Glutamatergic neuron (in vitro differentiated cells): ENCODE results near the gene PRAMEF4. TPM values are rescaled to one million over a fixed set of nuclear protein-coding genes. Genes with fewer than 3 reads are reported as not detected.
"Not testable (repeated sequence)": the region's sequence is repeated elsewhere in the genome, so short reads cannot be mapped to it uniquely, and the experiment has no call there.

Source experiments
- DNase-seq: peaks from one replicate; pipeline ENCODE4 v3.0.0; 2022
- H3K27ac Mint-ChIP-seq: one replicate; pipeline ENCODE4 v1.8.0; 2020; ENCODE audit warnings: mild to moderate bottlenecking, mixed read lengths, inconsistent platforms; ENCODE audit not compliant: unreplicated experiment
- H3K27me3 Mint-ChIP-seq: one replicate; pipeline ENCODE4 v1.8.0; 2020; ENCODE audit warnings: mild to moderate bottlenecking, moderate library complexity, mixed read lengths, inconsistent platforms; ENCODE audit not compliant: unreplicated experiment
- H3K36me3 Mint-ChIP-seq: one replicate; pipeline ENCODE4 v1.8.0; 2020; ENCODE audit warnings: mild to moderate bottlenecking, mixed read lengths, inconsistent platforms; ENCODE audit not compliant: unreplicated experiment
- H3K4me1 Mint-ChIP-seq: one replicate; pipeline ENCODE4 v1.8.0; 2020; ENCODE audit warnings: mild to moderate bottlenecking, low read depth, mixed read lengths, inconsistent platforms; ENCODE audit not compliant: unreplicated experiment
- H3K4me3 Mint-ChIP-seq: one replicate; pipeline ENCODE4 v1.8.0; 2020; ENCODE audit warnings: mild to moderate bottlenecking, mixed read lengths, inconsistent platforms; ENCODE audit not compliant: unreplicated experiment
- H3K9me3 Mint-ChIP-seq: one replicate; pipeline ENCODE4 v1.8.0; 2020; ENCODE audit warnings: mild to moderate bottlenecking, moderate library complexity, mixed read lengths, inconsistent platforms; ENCODE audit not compliant: unreplicated experiment
- CTCF ChIP-seq: fragments of 200-600 bp; sonication (generic); IDR thresholded peaks from one replicate; pipeline ENCODE4 v1.5.0; 2021; ENCODE audit not compliant: partially characterized antibody, unreplicated experiment
- total RNA-seq: library from RNA; stranded (reverse); fragmentation: NEBNext Ultra II Directional; extraction: Animal tissue kit (Norgen Biotek cat#: 25700); gene quantifications from one replicate; pipeline ENCODE4 v1.2.1, GENCODE V29; 2021; ENCODE audit not compliant: unreplicated experiment

Gene PRAMEF4
- total RNA-seq, 1 donor from 2014 or later = not detected

GRCh38 chr1:12851779-12852178 is 34.2 kb downstream of the PRAMEF4 start:
- peaks cover 4% of the 10 kb centered on the region for H3K36me3 Mint-ChIP-seq
- peaks cover 3% of the 10 kb centered on the region for H3K9me3 Mint-ChIP-seq
- DNase-seq = no peak
- H3K4me1 Mint-ChIP-seq = no peaks in the 10 kb centered on the region
- H3K27ac Mint-ChIP-seq = no peak overlapping the region
- H3K4me3 Mint-ChIP-seq = no peak overlapping the region
- TF ChIP-seq CTCF = no peak
- H3K27me3 Mint-ChIP-seq = no peaks in the 10 kb centered on the region

GRCh38 chr1:12848620-12849019 is 37.4 kb downstream of the PRAMEF4 start, which contains the start of gene HNRNPCL1:
TSS of gene HNRNPCL1 (minus strand) at chr1:12848720. CDS start at chr1:12848289, 431 bp downstream.
- not testable (repeated sequence) for H3K4me3 Mint-ChIP-seq, H3K36me3 Mint-ChIP-seq, H3K9me3 Mint-ChIP-seq, H3K27me3 Mint-ChIP-seq, H3K4me1 Mint-ChIP-seq, DNase-seq, H3K27ac Mint-ChIP-seq

GRCh38 chr1:12833251-12833650 is 52.8 kb downstream of the PRAMEF4 start:
- not testable (repeated sequence) for H3K4me1 Mint-ChIP-seq, DNase-seq, H3K27me3 Mint-ChIP-seq, H3K4me3 Mint-ChIP-seq, H3K36me3 Mint-ChIP-seq, H3K27ac Mint-ChIP-seq, H3K9me3 Mint-ChIP-seq

- H3K27me3 Mint-ChIP-seq, H3K4me1 Mint-ChIP-seq, H3K36me3 Mint-ChIP-seq, H3K9me3 Mint-ChIP-seq, H3K4me3 Mint-ChIP-seq, H3K27ac Mint-ChIP-seq, DNase-seq: not testable (repeated sequence)
Measured at GRCh38 chr1:12831310-12831709, 54.7 kb downstream of the PRAMEF4 start, which contains the start of gene PRAMEF11. TSS of gene PRAMEF11 (minus strand) at chr1:12831410. CDS start at chr1:12828789, 2,621 bp downstream.

Other genes with a start within 250 kb of the PRAMEF4 start
- gene AADACL4, start 242.1 kb downstream of the PRAMEF4 start, total RNA-seq = not detected
- gene AADACL3, start 170.1 kb downstream of the PRAMEF4 start, total RNA-seq = not detected
- gene CFAP107, start 140.0 kb downstream of the PRAMEF4 start, total RNA-seq = not detected
- gene PRAMEF12, start 112.5 kb downstream of the PRAMEF4 start, total RNA-seq = 0.54 TPM
- gene PRAMEF1, start 94.8 kb downstream of the PRAMEF4 start, total RNA-seq = 0.44 TPM
- gene PRAMEF11, start 54.8 kb downstream of the PRAMEF4 start, total RNA-seq = not detected
- gene HNRNPCL1, start 37.5 kb downstream of the PRAMEF4 start, total RNA-seq = not detected
- gene PRAMEF2, start 29.1 kb downstream of the PRAMEF4 start, total RNA-seq = not detected
- gene PRAMEF10, start 12.1 kb upstream of the PRAMEF4 start, total RNA-seq = not detected
- not detected for gene PRAMEF7, start 30.4 kb upstream of the PRAMEF4 start, total RNA-seq
- not detected for gene PRAMEF6, start 61.4 kb upstream of the PRAMEF4 start, total RNA-seq
- gene PRAMEF27, start 170.4 kb upstream of the PRAMEF4 start, total RNA-seq = not detected
- gene HNRNPCL3, start 174.6 kb upstream of the PRAMEF4 start, total RNA-seq = not detected
- not detected for gene PRAMEF25, start 184.6 kb upstream of the PRAMEF4 start, total RNA-seq
- gene HNRNPCL2, start 230.7 kb upstream of the PRAMEF4 start, total RNA-seq = not detected